ENCODE measurements around the gene BCKDK.
A peak's percentile ranks its signal among the peaks of the same experiment; 100 is the strongest.

BCKDK gene

GRCh38 chr16:31108035-31108793, at the start of gene BCKDK:
Gene BCKDK (plus strand): TSS chr16:31108386. CDS start chr16:31109224, 838 bp downstream.
- peak; percentile 89 for DNase-seq

- DNase-seq, result no peak
Observed at GRCh38 chr16:31061126-31061812, 46.9 kb upstream of the BCKDK start.

GRCh38 chr16:31061813-31062440, 46.3 kb upstream of the BCKDK start:
- no peak for DNase-seq

GRCh38 chr16:31063495-31063842, 44.7 kb upstream of the BCKDK start:
- no peak for DNase-seq

GRCh38 chr16:31063843-31064611, 44.2 kb upstream of the BCKDK start:
- DNase-seq, result peak; percentile 64

- no peak for DNase-seq
Observed at GRCh38 chr16:31064882-31065461, 43.2 kb upstream of the BCKDK start.

GRCh38 chr16:31067342-31067741, 40.8 kb upstream of the BCKDK start:
- no peak for DNase-seq

- peak; percentile 32 for DNase-seq
Observed at GRCh38 chr16:31071861-31072260, 36.3 kb upstream of the BCKDK start.

- peak; percentile 58 for DNase-seq
Observed at GRCh38 chr16:31072540-31073141, 35.5 kb upstream of the BCKDK start.

GRCh38 chr16:31073142-31073969, 34.8 kb upstream of the BCKDK start:
- peak; percentile 91 for DNase-seq

- peak; percentile 99 for DNase-seq
Observed at GRCh38 chr16:31073970-31074813, 34.0 kb upstream of the BCKDK start, which contains the start of the genes ZNF646 and ZNF668. Gene ZNF646 (plus strand): TSS chr16:31074422. CDS start chr16:31076325, 1,903 bp downstream. Gene ZNF668 (minus strand): TSS chr16:31074240. CDS start chr16:31064459, 9,781 bp downstream.

GRCh38 chr16:31074814-31075183, 33.4 kb upstream of the BCKDK start:
- DNase-seq, result no peak

- no peak for DNase-seq
Observed at GRCh38 chr16:31076319-31076718, 31.9 kb upstream of the BCKDK start.

GRCh38 chr16:31077024-31077423, 31.2 kb upstream of the BCKDK start:
- DNase-seq, result no peak

GRCh38 chr16:31077592-31078396, 30.4 kb upstream of the BCKDK start:
- DNase-seq, result no peak

- DNase-seq, result no peak
Observed at GRCh38 chr16:31078597-31079341, 29.4 kb upstream of the BCKDK start.

- no peak for DNase-seq
Observed at GRCh38 chr16:31079342-31079944, 28.7 kb upstream of the BCKDK start.

GRCh38 chr16:31080035-31080629, 28.1 kb upstream of the BCKDK start:
- DNase-seq, result no peak
